Fibroblast of upper back skin (primary cell): Measurements from ENCODE around the gene MRPS18B.

ENCODE experiments used
- DNase-seq: peaks from one replicate; pipeline ENCODE4 v3.0.0-alpha.2; 2013

The MRPS18B gene

GRCh38 chr6:30610065-30610464 lies 7.6 kb upstream of the MRPS18B start:
- no peak for DNase-seq

- no peak for DNase-seq
Observed at GRCh38 chr6:30611150-30611855, 6.3 kb upstream of the MRPS18B start.

DNA sequence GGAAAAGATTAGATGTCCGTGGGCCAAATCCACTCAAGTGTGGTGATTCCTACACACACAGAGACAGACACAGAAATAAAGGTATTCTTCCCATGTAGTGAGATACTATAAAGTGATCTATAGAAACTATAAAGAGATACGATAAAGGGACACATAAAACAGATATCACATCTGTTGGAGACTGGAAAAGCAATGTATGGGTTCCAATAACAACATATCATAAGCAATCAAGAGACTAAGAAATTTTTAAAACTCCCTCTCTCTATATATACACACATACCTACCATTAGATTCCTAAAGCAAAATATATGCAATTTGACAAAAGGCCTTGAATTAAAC lies 5.8 kb upstream of the MRPS18B start:
- no peak for DNase-seq

- peak; percentile 28 for DNase-seq
Observed at GRCh38 chr6:30612213-30612612, 5.4 kb upstream of the MRPS18B start.

DNA sequence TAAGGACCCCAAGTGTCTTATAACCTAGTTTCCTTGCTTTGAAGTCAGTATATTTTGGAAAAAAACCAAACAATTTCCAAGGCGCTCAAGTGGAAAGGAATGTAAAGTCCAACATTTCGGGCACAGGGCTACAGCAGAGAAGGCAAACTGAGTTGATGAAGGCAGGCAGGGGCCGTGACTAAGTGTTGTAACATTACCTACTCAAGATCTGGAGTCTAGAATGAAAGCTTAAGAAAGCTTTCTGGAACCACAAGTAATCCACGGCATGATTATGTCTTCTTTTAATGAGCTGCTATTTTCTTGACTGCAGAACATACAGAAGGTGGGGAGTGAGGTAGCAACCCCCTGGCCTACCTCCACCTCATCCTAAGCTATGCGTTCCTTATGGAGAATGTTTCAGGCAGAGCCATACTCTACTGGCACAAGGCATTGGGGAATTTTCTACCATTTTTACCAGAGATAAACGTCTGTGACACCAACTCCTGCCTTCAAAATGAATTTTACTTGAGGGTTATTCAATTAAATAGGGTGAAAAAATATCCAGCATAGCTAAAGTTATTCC lies 4.9 kb upstream of the MRPS18B start:
- peak; percentile 47 for DNase-seq

- peak; percentile 10 for DNase-seq
Observed at GRCh38 chr6:30613251-30614043, 4.2 kb upstream of the MRPS18B start.

DNA sequence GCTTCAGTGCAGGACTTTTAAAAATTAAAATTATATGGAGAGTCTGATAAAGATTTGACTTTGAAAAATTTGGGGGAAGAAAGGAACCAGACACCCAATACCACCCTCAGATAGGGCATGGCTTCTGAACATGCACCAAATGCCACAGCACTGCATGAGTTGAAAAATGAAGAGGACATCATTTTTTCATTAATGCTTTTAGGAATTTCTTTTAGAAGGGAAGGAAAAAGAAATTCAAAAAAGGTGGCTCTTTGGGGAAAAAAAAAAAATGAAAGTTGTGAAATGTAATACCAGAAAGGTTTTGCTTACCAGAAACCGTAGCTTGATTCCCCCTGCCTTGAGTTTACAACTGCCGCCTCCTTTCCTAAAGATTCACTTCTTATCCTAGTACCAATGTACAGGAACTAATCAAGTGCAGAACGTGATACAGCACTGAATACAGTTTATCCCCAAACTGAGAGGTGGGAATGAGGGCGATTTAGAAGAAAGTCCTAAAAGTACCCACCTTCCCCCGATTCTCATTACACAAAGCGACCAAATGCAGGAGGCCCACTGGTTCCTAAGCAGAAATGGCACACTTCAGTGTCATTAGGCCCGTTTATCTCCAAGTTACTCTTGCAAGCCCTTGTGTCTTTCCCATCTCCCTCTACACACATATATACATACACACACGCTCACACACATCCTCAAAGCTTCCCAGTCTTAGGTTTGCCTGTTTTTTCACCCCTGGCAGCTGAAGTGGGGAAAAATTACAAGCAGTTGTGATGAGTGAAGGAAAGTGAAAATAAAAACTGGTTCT lies 3.4 kb upstream of the MRPS18B start:
- no peak for DNase-seq

- peak; percentile 99 for DNase-seq
Observed at GRCh38 chr6:30614843-30615218, 2.8 kb upstream of the MRPS18B start.

DNA sequence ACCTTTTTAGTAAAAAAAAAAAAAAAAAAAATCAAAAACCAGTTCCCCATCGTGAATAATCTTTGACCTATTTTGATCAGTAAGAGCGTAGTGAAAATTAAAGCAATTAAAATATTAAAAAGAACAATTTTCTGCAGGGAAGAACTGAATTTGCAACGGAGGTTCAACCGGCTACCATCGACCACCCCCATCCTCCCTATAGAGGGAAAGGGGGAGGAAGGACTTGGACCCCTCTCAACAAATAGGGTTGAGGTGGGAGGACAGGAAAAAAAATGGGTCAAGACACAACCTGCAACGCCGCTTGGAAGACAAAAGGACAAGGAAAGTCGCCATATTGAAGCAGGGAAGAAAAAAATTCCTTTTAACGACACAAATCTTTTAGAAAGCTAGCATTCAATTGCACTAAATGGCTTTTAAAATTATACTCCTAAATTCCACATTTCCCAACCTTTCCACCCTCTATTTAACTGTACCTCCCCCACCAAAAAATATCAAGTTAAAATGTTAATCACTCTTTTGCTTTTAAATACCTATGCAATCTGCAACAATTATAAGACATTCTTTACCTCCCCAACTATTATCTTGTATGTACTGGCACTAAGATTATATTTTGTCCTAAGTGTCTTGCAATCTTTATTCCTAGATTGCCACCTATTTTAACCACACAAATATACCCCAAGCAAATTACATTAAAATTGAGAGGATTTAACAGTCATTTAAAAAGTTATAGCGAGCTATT lies 2.3 kb upstream of the MRPS18B start:
- DNase-seq: peak; percentile 96

DNA sequence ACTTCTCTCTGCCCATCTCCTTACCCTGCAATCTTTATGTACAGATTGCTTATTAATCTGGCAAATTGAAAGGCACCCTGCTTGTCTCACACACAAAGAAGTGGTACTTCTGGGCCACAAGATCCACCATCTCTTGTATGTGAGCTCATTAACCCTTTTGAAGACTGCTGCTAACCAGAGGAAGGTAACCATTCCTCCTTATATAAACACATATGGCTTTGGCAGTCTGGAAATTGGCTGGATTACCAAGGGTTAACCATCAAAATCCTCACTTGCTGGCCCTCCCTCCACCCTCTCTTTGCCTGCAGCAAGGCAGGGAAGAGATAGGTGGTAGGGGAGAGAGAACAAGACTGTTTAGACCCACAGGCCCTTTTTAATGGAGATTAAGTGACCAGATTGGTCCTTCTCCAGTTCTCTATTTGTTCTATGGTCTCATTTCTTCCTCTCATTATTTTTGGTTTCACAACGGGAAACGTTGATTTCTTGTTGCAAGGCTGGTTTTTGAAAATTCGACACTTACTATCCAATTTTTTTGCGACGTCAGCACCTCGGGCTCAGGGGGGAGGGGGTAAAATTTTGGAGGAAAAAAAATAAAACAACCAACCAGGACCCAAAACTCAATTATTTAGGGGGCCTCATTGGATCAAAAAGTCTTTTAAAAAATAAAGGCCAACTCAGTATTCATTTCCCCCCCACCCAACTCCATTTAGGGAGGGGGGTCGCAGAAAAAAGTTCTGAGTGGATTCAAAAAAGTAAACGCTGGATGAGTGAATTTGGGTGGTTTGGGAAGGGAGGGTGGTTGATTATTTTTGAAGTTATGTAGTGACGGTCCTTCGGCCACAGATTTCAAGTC lies 1.5 kb upstream of the MRPS18B start:
- peak; percentile 37 for DNase-seq

GRCh38 chr6:30616811-30617564 lies 652 bp upstream of the MRPS18B start, which contains the start of gene PPP1R10:
Gene PPP1R10, minus strand, starts transcription at chr6:30617243. Its CDS starts 7,299 bp downstream, at chr6:30609944.
- DNase-seq: peak; percentile 100

DNA sequence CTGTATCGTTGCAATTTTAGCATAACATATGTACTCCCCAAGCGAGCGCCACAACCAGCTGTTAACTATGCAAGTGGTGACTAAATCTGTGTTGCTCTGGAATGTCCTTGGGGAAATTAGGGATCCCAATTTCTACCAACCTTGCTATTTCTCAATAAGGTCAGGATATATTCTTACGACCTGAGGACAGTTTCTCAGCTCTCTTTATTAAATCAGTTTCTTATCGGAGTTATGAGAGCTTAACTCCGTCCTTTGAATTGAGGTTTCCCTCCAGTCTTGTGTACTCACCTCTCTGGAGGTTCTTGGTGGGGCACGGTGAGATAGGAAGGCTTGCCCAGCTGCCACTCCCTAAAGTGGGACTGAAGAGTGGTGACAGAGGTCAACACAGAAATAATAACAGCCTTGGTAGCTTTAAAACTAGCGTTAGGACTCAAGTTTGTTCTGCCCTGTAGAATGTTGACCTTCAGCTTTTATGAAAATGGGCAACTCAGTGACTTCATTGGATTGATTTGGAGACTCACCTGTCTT lies 694 bp downstream of the MRPS18B start:
- peak; percentile 11 for DNase-seq

GRCh38 chr6:30619561-30619960 lies 1.9 kb downstream of the MRPS18B start:
- DNase-seq: no peak

DNA sequence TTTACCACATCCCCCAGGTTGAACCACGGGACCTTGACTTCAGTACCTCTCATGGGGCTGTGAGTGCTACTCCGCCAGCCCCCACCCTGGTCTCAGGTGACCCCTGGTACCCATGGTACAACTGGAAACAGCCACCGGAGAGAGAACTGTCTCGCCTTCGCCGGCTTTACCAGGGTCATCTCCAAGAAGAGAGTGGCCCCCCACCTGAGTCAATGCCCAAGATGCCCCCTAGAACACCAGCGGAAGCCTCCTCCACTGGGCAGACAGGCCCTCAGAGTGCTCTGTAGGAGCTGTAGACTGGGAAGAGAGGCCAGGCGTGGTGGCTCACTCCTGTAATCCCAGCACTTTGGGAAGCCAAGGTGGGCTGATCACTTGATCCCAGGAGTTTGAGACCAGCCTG lies 7.9 kb downstream of the MRPS18B start:
- no peak for DNase-seq

- peak; percentile 76 for DNase-seq
Observed at GRCh38 chr6:30626484-30627366, 9.1 kb downstream of the MRPS18B start, which contains the start of gene ATAT1. Gene ATAT1, plus strand, starts transcription at chr6:30626874.

GRCh38 chr6:30635834-30636233 lies 18.2 kb downstream of the MRPS18B start:
- no peak for DNase-seq

GRCh38 chr6:30640481-30640880 lies 22.8 kb downstream of the MRPS18B start:
- no peak for DNase-seq

DNA sequence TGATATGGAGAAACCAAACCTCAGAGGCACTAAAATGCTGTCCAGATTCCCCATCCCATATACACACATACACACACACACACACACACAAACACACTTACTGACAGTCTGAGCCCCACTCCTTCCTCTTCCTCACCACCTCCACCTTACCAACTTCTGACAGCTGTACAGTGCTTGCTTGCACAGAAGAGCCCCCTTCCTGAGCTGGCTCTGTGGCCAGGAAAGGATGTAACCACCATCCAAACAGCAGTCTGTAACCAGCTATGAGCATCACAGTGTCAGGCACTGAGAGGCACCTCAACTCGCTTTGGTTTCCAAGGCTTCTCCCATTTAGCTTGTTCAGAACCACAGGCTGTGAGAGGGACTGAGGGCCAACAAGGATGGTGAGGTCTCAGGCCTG lies 23.4 kb downstream of the MRPS18B start:
- no peak for DNase-seq

- DNase-seq: no peak
Observed at GRCh38 chr6:30643656-30644055, 26.0 kb downstream of the MRPS18B start.
